Transverse colon (tissue), 4 donors: ENCODE results near the gene NAMPT.
A peak's percentile ranks its signal among the peaks of the same experiment; 100 is the strongest.

ENCODE experiments used
- CTCF ChIP-seq, 5 experiments: fragments of 200-600 bp in 3 of 5; fragments of 450-650 bp in 2 of 5; sonication (generic) in 3 of 5; IDR thresholded peaks; 1 replicate in 2 of 5; 2 replicates in 3 of 5; pipeline ENCODE4 v1.5.1; 2016 to 2017; ENCODE audit warnings: antibody characterized with exemption in 5 of 5, inconsistent platforms in 3 of 5, mild to moderate bottlenecking in 2 of 5, moderate library complexity in 1 of 5
- POLR2A ChIP-seq: fragments of 450-650 bp; IDR thresholded peaks from one replicate; pipeline ENCODE4 v1.6.1; 2016; ENCODE audit warnings: antibody characterized with exemption, mild to moderate bottlenecking, moderate library complexity
- POLR2AphosphoS5 ChIP-seq, 3 donors: sonication (generic); formaldehyde crosslinking; IDR thresholded peaks; one replicate each; pipeline ENCODE4 v1.6.1; 2016; ENCODE audit warnings: antibody characterized with exemption in 3 of 3

GRCh38 chr7:106290319-106290718 lies 5.5 kb upstream of the NAMPT start:
- TF ChIP-seq CTCF (IDR thresholded peaks at IDR 0.05) (peak in 2 of 5 experiments; percentile 27 to 58), POLR2AphosphoS5 (IDR thresholded peaks at IDR 0.05) (peak; percentile 28 to 74 (median 68)), POLR2A (peak; percentile 78)
